ENCODE results near the gene KIF11. TPM values are rescaled to one million over a fixed set of nuclear protein-coding genes. Genes with fewer than 3 reads are reported as not detected.
"Not testable (repeated sequence)": the region's sequence is repeated elsewhere in the genome, so short reads cannot be mapped to it uniquely, and the experiment has no call there.

KIF11 gene
- polyA plus RNA-seq, 2 of the 4 experiments (the other 2 are of a cell fraction) = 32.5 to 38.7 TPM

- 86% methylated on average over 3 of the region's 3 CpGs for WGBS (ENCODE audit: missing lambda C conversion rate)
- ATAC-seq (peak; percentile 53 to 71; a peak in 4 of 6 replicates), FAIRE-seq (no peak), DNase-seq (ENCODE audit: low read depth in 1 of 2, low spot score in 1 of 2) (peak; percentile 7 to 41)
- no peaks in the 10 kb centered on the region for H3K9me3 ChIP-seq
- H3K4me2 ChIP-seq = peak overlapping the region; percentile 32; the same call in 1 of the 3 replicates
- H3K4me1 ChIP-seq = peaks cover 25% of the 10 kb centered on the region
- ChIA-PET CTCF (interaction anchor here (1.3 kb wide), 1 partner anchor 68 kb away, joined by 4 read pairs; no protein-coding TSS in a partner anchor), POLR2A (no interaction called here)
- TF ChIP-seq CBX2 (IDR thresholded peaks at IDR 0.05; ENCODE audit: borderline replicate concordance, low read depth) (no peak), FOSL2 (IDR thresholded peaks at IDR 0.05) (no peak), FOSL2 (CRISPR knock-in tag; IDR thresholded peaks at IDR 0.05) (peak; percentile 48)
- peak overlapping the region in 1 of 2 experiments; percentile 52; a peak in 1 of 6 replicates for H3K27ac ChIP-seq
- no peak overlapping the region for H3K4me3 ChIP-seq
These were observed 47.2 kb downstream of the KIF11 start for GRCh38 chr10:92640107-92640506.

GRCh38 chr10:92641492-92641891, 48.6 kb downstream of the KIF11 start:
- CTCF ChIA-PET = interaction anchor here (1.3 to 1.4 kb wide), 3 partner anchors 20 to 69 kb away, joined by 4 to 5 read pairs (median 4); no protein-coding TSS in a partner anchor
- no peak for TF ChIP-seq HOXA7 (CRISPR knock-in tag; IDR thresholded peaks at IDR 0.05)
- TF ChIP-seq ZFP36 (IDR thresholded peaks at IDR 0.05; ENCODE audit: borderline replicate concordance, partially characterized antibody) = no peak
- TF ChIP-seq ESRRA (IDR thresholded peaks at IDR 0.05; ENCODE audit: borderline replicate concordance, low read length) = no peak
- TF ChIP-seq ELK1 (IDR thresholded peaks at IDR 0.05; ENCODE audit: low read depth, low read length) = no peak
- no peak for TF ChIP-seq POLR2A (IDR thresholded peaks at IDR 0.05; ENCODE audit: low read length)
- TF ChIP-seq SREBF2 (IDR thresholded peaks at IDR 0.05) = no peak
- no peak for TF ChIP-seq ZNF302 (CRISPR knock-in tag; IDR thresholded peaks at IDR 0.05)
- no peak for TF ChIP-seq JUN (IDR thresholded peaks at IDR 0.05)
- TF ChIP-seq HOXB13 (CRISPR knock-in tag; IDR thresholded peaks at IDR 0.05; ENCODE audit: low read depth) = no peak
- no peak for TF ChIP-seq JUNB (IDR thresholded peaks at IDR 0.05)
- TF ChIP-seq CTCF (IDR thresholded peaks at IDR 0.05) = no peak
- TF ChIP-seq PBX3 (IDR thresholded peaks at IDR 0.05) = no peak
- TF ChIP-seq GATA3 (IDR thresholded peaks at IDR 0.05; ENCODE audit: borderline replicate concordance) = no peak
- peaks cover 27% of the 10 kb centered on the region for H3K4me1 ChIP-seq
- FAIRE-seq (no peak), DNase-seq (ENCODE audit: low read depth in 1 of 2, low spot score in 1 of 2) (no peak), ATAC-seq (no peak)
- no peak overlapping the region for H3K4me3 ChIP-seq
- no peak overlapping the region for H3K27ac ChIP-seq
- no peak overlapping the region for H3K4me2 ChIP-seq
- WGBS (ENCODE audit: missing lambda C conversion rate) = 0% methylated on average over 1 of the region's 1 CpG
- no peaks in the 10 kb centered on the region for H3K9me3 ChIP-seq
- POLR2A ChIA-PET = no interaction called here

- Histone ChIP-seq H3K4me3 (no peak overlapping the region), H3K27ac (peak overlapping the region; percentile 23 to 77), H3K4me2 (peak overlapping the region; percentile 62; the same call in 2 of the 3 replicates), H3K4me1 (peaks cover 23% of the 10 kb centered on the region), H3K9me3 (no peaks in the 10 kb centered on the region)
- no peak for ATAC-seq
- CTCF ChIA-PET = interaction anchor here (0.6 to 2.5 kb wide), 9 partner anchors 13 to 177 kb away, joined by 3 to 7 read pairs (median 3); no protein-coding TSS in a partner anchor
- FAIRE-seq = no peak
- POLR2A ChIA-PET = no interaction called here
- no peak for DNase-seq (ENCODE audit: low read depth in 1 of 2, low spot score in 1 of 2)
- TF ChIP-seq EP300 (IDR thresholded peaks at IDR 0.05) (0 out of 5 replicates have a peak, but pooled peaks of 1 of the 2 experiments have one; percentile 11), CHD4 (IDR thresholded peaks at IDR 0.05; ENCODE audit: borderline replicate concordance) (no peak), RAD21 (conservative IDR thresholded peaks at IDR 0.05 in 1 of 2, IDR thresholded peaks at IDR 0.05 in 1 of 2) (no peak)
- WGBS (ENCODE audit: missing lambda C conversion rate) = 95% methylated on average over 2 of the region's 2 CpGs
These were observed 52.0 kb downstream of the KIF11 start for GRCh38 chr10:92644921-92645320.

GRCh38 chr10:92650864-92651263, 57.9 kb downstream of the KIF11 start:
- ATAC-seq; H3K27ac ChIP-seq; H3K9me3 ChIP-seq; H3K4me3 ChIP-seq; H3K4me1 ChIP-seq; H3K4me2 ChIP-seq; POLR2A ChIA-PET; DNase-seq (ENCODE audit: low read depth in 1 of 2, low spot score in 1 of 2); FAIRE-seq: not testable (repeated sequence)
- CTCF ChIA-PET = interaction anchor here (0.6 kb wide), 1 partner anchor 45 kb away, joined by 3 read pairs; no protein-coding TSS in a partner anchor
- 89% methylated on average over 3 of the region's 3 CpGs for WGBS (ENCODE audit: missing lambda C conversion rate)

Measured in A549 (cell line).